NCI-H345 (cell line): ENCODE results near the gene AKR7A2.

Experiments
- DNase-seq: peaks from one replicate; lab custom pipeline; 2025; lab: John Stamatoyannopoulos, UW

Gene AKR7A2

GRCh38 chr1:19311931-19312781 is at the start of gene AKR7A2, which contains the start of gene SLC66A1:
AKR7A2 (minus strand) TSS chr1:19312144; CDS start chr1:19312124, 20 bp downstream.
SLC66A1 (plus strand) TSS chr1:19312326; CDS start chr1:19317678, 5,352 bp downstream.
- DNase-seq: peak; percentile 93

GRCh38 chr1:19360843-19361610 is 49.1 kb upstream of the AKR7A2 start:
- DNase-seq: peak; percentile 35

- no peak for DNase-seq
Observed at GRCh38 chr1:19360432-19360831, 48.5 kb upstream of the AKR7A2 start.

GRCh38 chr1:19360016-19360415 is 48.1 kb upstream of the AKR7A2 start:
- DNase-seq: no peak

- no peak for DNase-seq
Observed at GRCh38 chr1:19359357-19359756, 47.4 kb upstream of the AKR7A2 start.

GRCh38 chr1:19358710-19359109 is 46.8 kb upstream of the AKR7A2 start:
- DNase-seq: no peak

- no peak for DNase-seq
Observed at GRCh38 chr1:19357299-19357986, 45.5 kb upstream of the AKR7A2 start.

- DNase-seq: peak; percentile 93
Observed at GRCh38 chr1:19356266-19356665, 44.3 kb upstream of the AKR7A2 start.

- DNase-seq: peak; percentile 55
Observed at GRCh38 chr1:19354531-19354981, 42.6 kb upstream of the AKR7A2 start.

GRCh38 chr1:19353596-19353995 is 41.7 kb upstream of the AKR7A2 start:
- DNase-seq: peak; percentile 96

- no peak for DNase-seq
Observed at GRCh38 chr1:19352839-19353238, 40.9 kb upstream of the AKR7A2 start.

GRCh38 chr1:19351873-19352272 is 39.9 kb upstream of the AKR7A2 start:
- no peak for DNase-seq

- DNase-seq: no peak
Observed at GRCh38 chr1:19350566-19350965, 38.6 kb upstream of the AKR7A2 start.

- DNase-seq: peak; percentile 83
Observed at GRCh38 chr1:19349999-19350398, 38.1 kb upstream of the AKR7A2 start.

GRCh38 chr1:19348441-19349198 is 36.7 kb upstream of the AKR7A2 start:
- DNase-seq: no peak

GRCh38 chr1:19347533-19348172 is 35.7 kb upstream of the AKR7A2 start:
- DNase-seq: no peak

- no peak for DNase-seq
Observed at GRCh38 chr1:19346026-19346425, 34.1 kb upstream of the AKR7A2 start.

- no peak for DNase-seq
Observed at GRCh38 chr1:19345391-19345790, 33.4 kb upstream of the AKR7A2 start.

- DNase-seq: no peak
Observed at GRCh38 chr1:19344831-19345230, 32.9 kb upstream of the AKR7A2 start.

- peak; percentile 59 for DNase-seq
Observed at GRCh38 chr1:19344372-19344810, 32.4 kb upstream of the AKR7A2 start.
